CD4-positive, alpha-beta memory T cell (primary cell): ENCODE data around the gene KIRREL3. TPM values are rescaled to one million over a fixed set of nuclear protein-coding genes. Genes with fewer than 3 reads are reported as not detected.

ENCODE experiments used
- CTCF ChIA-PET: fragments of 350-600 bp; sonication (Branson Sonifier 250); formaldehyde crosslinking; loops from one replicate; lab custom pipeline; 2021; ENCODE audit warnings: inconsistent platforms; ENCODE audit not compliant: partially characterized antibody; lab: Charles Lee
- POLR2A ChIA-PET: fragments of 350-600 bp; sonication (Branson Sonifier 250); formaldehyde crosslinking; loops from one replicate; lab custom pipeline; 2021; ENCODE audit not compliant: partially characterized antibody; lab: Charles Lee
- DNase-seq, 5 donors: peaks; one replicate each; pipeline versions ENCODE4 v3.0.0 to v3.0.0-alpha.2; 2020 to 2022; ENCODE audit warnings: mixed read lengths in 1 of 5
- H3K27ac ChIP-seq: one replicate; pipeline ENCODE4 v1.7.0; 2013; ENCODE audit warnings: low read depth, low read length
- H3K27me3 ChIP-seq: 2 replicates; pipeline ENCODE4 v1.7.0; 2013; ENCODE audit warnings: mild to moderate bottlenecking, low read length, moderate library complexity; ENCODE audit not compliant: insufficient read depth
- H3K36me3 ChIP-seq: 2 replicates; pipeline ENCODE4 v1.7.0; 2013; ENCODE audit warnings: mild to moderate bottlenecking, low read length, moderate library complexity; ENCODE audit not compliant: insufficient read depth
- H3K4me1 ChIP-seq: 2 replicates; pipeline ENCODE4 v1.7.0; 2013; ENCODE audit warnings: mild to moderate bottlenecking, low read length, moderate library complexity; ENCODE audit not compliant: insufficient read depth
- H3K4me3 ChIP-seq, 2 donors: one replicate each; pipeline ENCODE4 v1.7.0; 2013; ENCODE audit warnings: low read length in 2 of 2, mild to moderate bottlenecking in 1 of 2
- H3K9me3 ChIP-seq, 2 donors: one replicate each; pipeline ENCODE4 v1.7.0; 2013; ENCODE audit warnings: low read length in 2 of 2, control low read depth in 1 of 2; ENCODE audit not compliant: control insufficient read depth in 1 of 2
- H3K27ac Mint-ChIP-seq, 7 donors: one replicate each; pipeline ENCODE4 v1.8.0; 2020 to 2021; ENCODE audit warnings: mixed read lengths in 7 of 7, mild to moderate bottlenecking in 6 of 7, inconsistent platforms in 3 of 7, moderate library complexity in 3 of 7
- H3K27me3 Mint-ChIP-seq, 2 donors: one replicate each; pipeline ENCODE4 v1.8.0; 2020 to 2021; ENCODE audit warnings: mixed read lengths in 2 of 2
- H3K36me3 Mint-ChIP-seq, 2 donors: one replicate each; pipeline ENCODE4 v1.8.0; 2020 to 2021; ENCODE audit warnings: mixed read lengths in 2 of 2, inconsistent platforms in 1 of 2, mild to moderate bottlenecking in 1 of 2
- H3K4me1 Mint-ChIP-seq, 4 donors: one replicate each; pipeline ENCODE4 v1.8.0; 2020 to 2021; ENCODE audit warnings: mixed read lengths in 4 of 4, mild to moderate bottlenecking in 1 of 4
- H3K4me3 Mint-ChIP-seq, 8 donors: one replicate each; pipeline ENCODE4 v1.8.0; 2020 to 2021; ENCODE audit warnings: mixed read lengths in 8 of 8, mild to moderate bottlenecking in 7 of 8, moderate library complexity in 6 of 8, inconsistent platforms in 3 of 8
- H3K9me3 Mint-ChIP-seq, 8 donors: one replicate each; pipeline ENCODE4 v1.8.0; 2020 to 2021; ENCODE audit warnings: mixed read lengths in 8 of 8, mild to moderate bottlenecking in 5 of 8, inconsistent platforms in 3 of 8, moderate library complexity in 1 of 8
- intact Hi-C: fragments of 100-400 bp; cut with micrococcal nuclease; formaldehyde crosslinking; loops from one replicate; pipeline ENCODE4 v1.15.1; 2023
- polyA plus RNA-seq, 2 donors: library from polyadenylated mRNA; unstranded; fragments of 300-500 nt; fragmentation: Illumina TruSeq; gene quantifications; one replicate each; pipeline ENCODE4 v1.2.3, GENCODE V29; 2021
- total RNA-seq, 2 experiments: library from RNA; stranded (reverse); gene quantifications; one replicate each; pipeline ENCODE4 v1.2.3, GENCODE V29; 2021

The KIRREL3 gene
- total and polyA plus RNA-seq, 4 experiments from 2014 or later = not detected

GRCh38 chr11:126680131-126680530, 320.4 kb downstream of the KIRREL3 start:
- no peak overlapping the region for H3K4me3 ChIP-seq
- no peaks in the 10 kb centered on the region for H3K9me3 ChIP-seq
- no peak for DNase-seq
- H3K36me3 Mint-ChIP-seq = no peaks in the 10 kb centered on the region
- ChIA-PET CTCF (no interaction called here), POLR2A (no interaction called here)
- no peak overlapping the region for H3K27ac Mint-ChIP-seq
- peaks cover 2 to 7% of the 10 kb centered on the region in 2 donors for H3K27me3 Mint-ChIP-seq
- no peaks in the 10 kb centered on the region for H3K27me3 ChIP-seq
- no peak overlapping the region for H3K4me3 Mint-ChIP-seq
- H3K4me1 Mint-ChIP-seq = no peaks in the 10 kb centered on the region
- intact Hi-C loops = no loop called here
- H3K9me3 Mint-ChIP-seq = peaks cover 0 to 2% (median 0%) of the 10 kb centered on the region in 8 donors
- no peaks in the 10 kb centered on the region for H3K4me1 ChIP-seq
- no peaks in the 10 kb centered on the region for H3K36me3 ChIP-seq
- no peak overlapping the region for H3K27ac ChIP-seq

DNA sequence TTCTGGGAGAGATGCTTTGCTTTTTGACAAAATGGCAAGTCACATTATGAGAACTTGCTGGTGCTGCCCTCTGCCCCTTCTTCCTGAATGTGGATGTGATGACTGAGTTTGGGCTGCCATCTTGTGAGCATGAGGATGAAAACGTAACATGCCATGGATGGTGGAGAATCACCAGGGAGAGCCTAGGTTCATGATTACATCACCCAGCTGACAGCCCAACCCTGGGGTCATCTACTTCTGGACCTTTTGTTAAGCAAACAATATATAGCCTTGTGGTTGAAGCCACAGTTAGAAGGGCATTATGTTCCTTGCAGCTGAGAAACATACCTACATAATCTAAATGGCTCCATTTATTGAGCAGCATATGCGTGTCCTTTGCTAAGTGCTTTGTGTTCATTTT, 321.5 kb downstream of the KIRREL3 start:
- Histone ChIP-seq H3K36me3 (no peaks in the 10 kb centered on the region), H3K9me3 (no peaks in the 10 kb centered on the region), H3K4me3 (no peak overlapping the region), H3K27me3 (no peaks in the 10 kb centered on the region), H3K27ac (no peak overlapping the region), H3K4me1 (no peaks in the 10 kb centered on the region)
- peaks cover 0 to 2% (median 0%) of the 10 kb centered on the region in 8 donors for H3K9me3 Mint-ChIP-seq
- no peak for DNase-seq
- H3K27ac Mint-ChIP-seq = no peak overlapping the region
- no peaks in the 10 kb centered on the region for H3K36me3 Mint-ChIP-seq
- intact Hi-C loops = no loop called here
- ChIA-PET POLR2A (interaction anchor here (0.5 kb wide), 1 partner anchor 10 kb away, joined by 3 read pairs; no protein-coding TSS in a partner anchor), CTCF (no interaction called here)
- no peaks in the 10 kb centered on the region for H3K4me1 Mint-ChIP-seq
- no peak overlapping the region for H3K4me3 Mint-ChIP-seq
- H3K27me3 Mint-ChIP-seq = peaks cover 2 to 9% of the 10 kb centered on the region in 2 donors

DNA sequence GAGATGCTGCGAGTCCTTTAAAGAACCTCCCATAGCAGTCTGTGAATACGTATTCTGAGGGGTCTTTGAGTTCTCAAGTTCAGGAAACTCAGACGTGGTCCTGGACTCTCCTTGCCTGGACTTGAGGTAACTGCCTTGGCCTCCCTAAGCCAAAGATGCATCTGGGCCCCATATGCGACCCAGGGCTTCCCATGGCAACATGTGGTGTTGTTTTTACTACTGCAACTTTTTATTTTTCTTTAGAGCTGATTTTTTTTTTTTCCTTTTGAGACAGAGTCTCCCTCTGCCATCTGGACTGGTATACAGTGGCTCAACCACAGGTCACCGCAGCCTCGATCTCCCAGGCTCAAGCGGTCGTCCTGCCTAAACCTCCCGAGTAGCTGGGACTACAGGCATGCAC, 324.0 kb downstream of the KIRREL3 start:
- Histone ChIP-seq H3K4me3 (no peak overlapping the region), H3K36me3 (no peaks in the 10 kb centered on the region), H3K4me1 (no peaks in the 10 kb centered on the region), H3K9me3 (no peaks in the 10 kb centered on the region), H3K27me3 (no peaks in the 10 kb centered on the region), H3K27ac (no peak overlapping the region)
- no peak for DNase-seq
- Mint-ChIP-seq H3K4me1 (no peaks in the 10 kb centered on the region), H3K4me3 (no peak overlapping the region), H3K9me3 (peaks cover 0 to 2% (median 0%) of the 10 kb centered on the region in 8 donors), H3K27ac (no peak overlapping the region), H3K36me3 (no peaks in the 10 kb centered on the region), H3K27me3 (peaks cover 2 to 10% of the 10 kb centered on the region in 2 donors)
- POLR2A ChIA-PET = no interaction called here
- intact Hi-C loops = no loop called here
- CTCF ChIA-PET = interaction anchor here (1.0 kb wide), 1 partner anchor 38 kb away, joined by 3 read pairs; no protein-coding TSS in a partner anchor

DNA sequence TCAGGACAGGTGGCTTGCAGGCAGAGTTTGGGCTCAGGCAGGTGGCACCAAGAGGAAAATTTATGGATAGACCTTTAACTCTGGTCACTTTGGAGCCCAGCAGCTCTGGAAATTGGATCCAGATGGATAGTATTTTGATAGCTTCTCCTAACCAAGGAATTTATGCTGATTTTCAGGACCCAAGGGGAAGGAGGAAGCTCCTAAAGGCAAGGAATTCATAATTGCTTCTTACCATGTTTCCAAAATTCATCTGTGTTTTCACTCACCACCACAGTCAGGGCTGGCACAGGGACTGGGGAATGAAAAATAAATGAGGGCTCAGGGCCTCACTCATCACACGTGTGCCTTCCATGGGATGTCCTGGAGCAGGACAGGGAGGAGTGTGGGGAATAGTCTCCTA, 327.3 kb downstream of the KIRREL3 start:
- POLR2A ChIA-PET = no interaction called here

GRCh38 chr11:126669416-126669815, 331.2 kb downstream of the KIRREL3 start:
- Mint-ChIP-seq H3K4me1 (no peaks in the 10 kb centered on the region), H3K27me3 (peaks cover 9 to 14% of the 10 kb centered on the region in 2 donors), H3K9me3 (peaks cover 0 to 3% (median 0%) of the 10 kb centered on the region in 8 donors), H3K27ac (no peak overlapping the region), H3K36me3 (no peaks in the 10 kb centered on the region), H3K4me3 (no peak overlapping the region)
- H3K9me3 ChIP-seq = no peaks in the 10 kb centered on the region
- no peaks in the 10 kb centered on the region for H3K27me3 ChIP-seq
- CTCF ChIA-PET = no interaction called here
- intact Hi-C loops = no loop called here
- no peak overlapping the region for H3K4me3 ChIP-seq
- POLR2A ChIA-PET = no interaction called here
- H3K4me1 ChIP-seq = no peaks in the 10 kb centered on the region
- DNase-seq = no peak
- H3K27ac ChIP-seq = no peak overlapping the region
- H3K36me3 ChIP-seq = no peaks in the 10 kb centered on the region

More for the DNA sequence above, 327.3 kb downstream of the KIRREL3 start:
- DNase-seq = no peak
- no peak overlapping the region for H3K27ac Mint-ChIP-seq
- CTCF ChIA-PET = no interaction called here
- peaks cover 0 to 3% (median 0%) of the 10 kb centered on the region in 8 donors for H3K9me3 Mint-ChIP-seq
- Histone ChIP-seq H3K27me3 (no peaks in the 10 kb centered on the region), H3K4me1 (no peaks in the 10 kb centered on the region), H3K9me3 (no peaks in the 10 kb centered on the region), H3K4me3 (no peak overlapping the region), H3K36me3 (no peaks in the 10 kb centered on the region), H3K27ac (no peak overlapping the region)
- no peak overlapping the region for H3K4me3 Mint-ChIP-seq
- intact Hi-C loops = no loop called here
- H3K4me1 Mint-ChIP-seq = no peaks in the 10 kb centered on the region
- H3K27me3 Mint-ChIP-seq = peaks cover 8 to 10% of the 10 kb centered on the region in 2 donors
- no peaks in the 10 kb centered on the region for H3K36me3 Mint-ChIP-seq

- Mint-ChIP-seq H3K27ac (no peak overlapping the region), H3K27me3 (peaks cover 11 to 12% of the 10 kb centered on the region in 2 donors), H3K4me1 (peaks cover 0 to 1% (median 0%) of the 10 kb centered on the region in 4 donors), H3K36me3 (no peaks in the 10 kb centered on the region), H3K4me3 (no peak overlapping the region), H3K9me3 (no peaks in the 10 kb centered on the region)
- no peak for DNase-seq
- H3K36me3 ChIP-seq = no peaks in the 10 kb centered on the region
- H3K9me3 ChIP-seq = no peaks in the 10 kb centered on the region
- intact Hi-C loops = no loop called here
- CTCF ChIA-PET = no interaction called here
- H3K4me1 ChIP-seq = no peaks in the 10 kb centered on the region
- POLR2A ChIA-PET = no interaction called here
- no peak overlapping the region for H3K27ac ChIP-seq
- H3K27me3 ChIP-seq = no peaks in the 10 kb centered on the region
- H3K4me3 ChIP-seq = no peak overlapping the region
Observed at GRCh38 chr11:126664643-126665042, 335.9 kb downstream of the KIRREL3 start.

DNA sequence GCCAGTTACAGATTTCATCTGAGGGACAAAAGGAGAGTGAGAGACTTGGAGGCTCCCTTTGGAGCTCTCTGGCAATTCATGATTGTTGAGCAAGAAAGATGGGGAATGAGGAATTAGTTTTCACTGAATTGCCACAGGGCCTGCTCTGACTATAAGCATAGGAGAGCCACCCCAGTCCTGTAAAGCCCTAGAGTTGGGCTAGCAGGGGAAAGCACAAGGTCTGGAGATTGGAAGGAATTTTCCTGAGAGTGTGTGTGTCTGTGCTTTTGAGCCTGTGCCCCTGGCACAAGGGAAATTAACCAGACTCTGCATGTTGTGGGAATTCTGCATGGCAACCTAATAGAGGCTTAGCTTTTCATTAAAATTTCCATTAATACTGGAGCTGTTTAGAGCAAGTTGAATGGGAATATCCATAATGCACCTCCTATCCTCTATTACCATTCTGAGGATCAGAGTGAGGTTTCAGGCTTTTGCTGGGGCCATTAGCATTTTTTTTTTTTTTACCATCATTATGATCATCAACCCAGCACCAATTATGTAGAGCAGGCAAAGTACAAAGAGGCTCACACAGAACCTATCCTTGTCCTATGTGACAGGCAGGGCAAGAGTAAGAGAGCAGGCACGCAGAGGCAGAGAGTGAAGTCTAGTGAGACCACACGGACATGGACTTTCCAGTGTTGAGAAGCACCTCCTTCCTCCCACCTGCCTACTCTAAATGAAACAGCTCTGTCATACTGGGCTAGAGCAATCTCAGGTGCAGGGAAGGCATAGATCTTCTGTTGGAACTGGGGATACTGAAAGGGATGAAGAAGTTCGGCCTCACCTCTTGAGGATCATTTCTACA, 336.6 kb downstream of the KIRREL3 start:
- H3K9me3 ChIP-seq = no peaks in the 10 kb centered on the region
- ChIA-PET CTCF (no interaction called here), POLR2A (no interaction called here)
- H3K27me3 ChIP-seq = no peaks in the 10 kb centered on the region
- Mint-ChIP-seq H3K27me3 (peaks cover 8 to 14% of the 10 kb centered on the region in 2 donors), H3K9me3 (no peaks in the 10 kb centered on the region), H3K4me1 (peaks cover 0 to 1% (median 0%) of the 10 kb centered on the region in 4 donors), H3K36me3 (no peaks in the 10 kb centered on the region), H3K27ac (no peak overlapping the region), H3K4me3 (no peak overlapping the region)
- no peak for DNase-seq
- H3K27ac ChIP-seq = no peak overlapping the region
- no peaks in the 10 kb centered on the region for H3K36me3 ChIP-seq
- intact Hi-C loops = no loop called here
- no peak overlapping the region for H3K4me3 ChIP-seq
- no peaks in the 10 kb centered on the region for H3K4me1 ChIP-seq
